Bronchial epithelial cell (primary cell): ENCODE results near the gene LIN28B. TPM values are rescaled to one million over a fixed set of nuclear protein-coding genes. Genes with fewer than 3 reads are reported as not detected.

Source experiments
- total RNA-seq: library from RNA; depleted of rRNA; stranded (reverse); fragments of >200 nt; gene quantifications from 2 replicates; pipeline ENCODE4 v1.2.1, GENCODE V29; 2014

Gene LIN28B
- total RNA-seq, 1 donor from 2014 or later = not detected

Other genes starting within 250 kb of the LIN28B start
- 12.4 and 14.2 TPM in 2 replicates for gene HACE1, start 97.2 kb upstream of the LIN28B start, total RNA-seq
- 1.4 and 5.8 TPM in 2 replicates for gene POPDC3, start 222.9 kb downstream of the LIN28B start, total RNA-seq